Measurements from ENCODE around the gene SEPSECS. TPM values are rescaled to one million over a fixed set of nuclear protein-coding genes. Genes with fewer than 3 reads are reported as not detected.

Gene SEPSECS
- total and polyA plus RNA-seq, 2 donors (not counting 3 experiments of a cell fraction or from before 2014, with no cell fraction given), result 2.8 to 8.3 TPM

GRCh38 chr4:25090516-25090915, 69.7 kb downstream of the SEPSECS start:
- H3K4me3 ChIP-seq (replicated peaks in 1 of 3; ENCODE audit: insufficient read depth in 1 of 3, low read depth in 1 of 3, low read length in 3 of 3), result no peak overlapping the region
- intact Hi-C loops (cut with micrococcal nuclease) (no loop called here), dilution Hi-C loops (cut with MboI; ENCODE audit: extremely low pct_ligation_motif_present, low sequenced_read_pairs) (no loop called here)
- CTCF ChIA-PET, result no interaction called here
- no peaks in the 10 kb centered on the region for H3K4me1 ChIP-seq (ENCODE audit: control insufficient read depth, extremely low read depth, insufficient read depth, low read length)
- no peaks in the 10 kb centered on the region for H3K9me1 ChIP-seq (replicated peaks; ENCODE audit: control insufficient read depth, extremely low read depth, insufficient read depth, low read length)
- H3K27me3 ChIP-seq (ENCODE audit: control insufficient read depth in 2 of 2, insufficient read depth in 2 of 2, low read length in 2 of 2), result peaks cover 6 to 22% of the 10 kb centered on the region in 2 experiments
- H3K36me3 ChIP-seq (ENCODE audit: control insufficient read depth in 2 of 2, extremely low read depth in 1 of 2, insufficient read depth in 2 of 2, low read length in 2 of 2), result no peaks in the 10 kb centered on the region
- no peak for FAIRE-seq
- no peak overlapping the region for H2AFZ ChIP-seq (ENCODE audit: low read depth, low read length)
- TF ChIP-seq EZH2 (IDR thresholded peaks at IDR 0.05; ENCODE audit: borderline replicate concordance, low read depth, low read length, severe bottlenecking), result no peak
- H3K79me2 ChIP-seq (ENCODE audit: control insufficient read depth, insufficient read depth, low read length), result no peaks in the 10 kb centered on the region
- no peak for DNase-seq (ENCODE audit: low read depth, low spot score)
- no TSS peak for BruUV-seq (replicated peaks)
- no peak overlapping the region for H3K4me2 ChIP-seq (ENCODE audit: insufficient read depth, low read length)
- POLR2A ChIA-PET, result no interaction called here
- no peaks in the 10 kb centered on the region for H4K20me1 ChIP-seq (replicated peaks; ENCODE audit: control insufficient read depth, extremely low read depth, insufficient read depth, low read length)
- no peaks in the 10 kb centered on the region for H3K9me3 ChIP-seq (replicated peaks; ENCODE audit: control insufficient read depth, insufficient read depth, low read length)
- no peak overlapping the region for H3K27ac ChIP-seq (ENCODE audit: insufficient read depth, low read depth, low read length)
- no peak overlapping the region for H3K9ac ChIP-seq (replicated peaks; ENCODE audit: extremely low read depth, insufficient read depth, low read length)

GRCh38 chr4:25089051-25089763, 71.0 kb downstream of the SEPSECS start:
- FAIRE-seq (no peak), DNase-seq (ENCODE audit: low read depth, low spot score) (no peak)
- no peak overlapping the region for H3K4me3 ChIP-seq (replicated peaks in 1 of 3; ENCODE audit: insufficient read depth in 1 of 3, low read depth in 1 of 3, low read length in 3 of 3)
- H3K9me1 ChIP-seq (replicated peaks; ENCODE audit: control insufficient read depth, extremely low read depth, insufficient read depth, low read length), result no peaks in the 10 kb centered on the region
- H2AFZ ChIP-seq (ENCODE audit: low read depth, low read length), result no peak overlapping the region
- no peaks in the 10 kb centered on the region for H3K4me1 ChIP-seq (ENCODE audit: control insufficient read depth, extremely low read depth, insufficient read depth, low read length)
- no peaks in the 10 kb centered on the region for H3K9me3 ChIP-seq (replicated peaks; ENCODE audit: control insufficient read depth, insufficient read depth, low read length)
- H3K79me2 ChIP-seq (ENCODE audit: control insufficient read depth, insufficient read depth, low read length), result no peaks in the 10 kb centered on the region
- ChIA-PET POLR2A (no interaction called here), CTCF (no interaction called here)
- dilution Hi-C loops (cut with MboI; ENCODE audit: extremely low pct_ligation_motif_present, low sequenced_read_pairs) (no loop called here), intact Hi-C loops (cut with micrococcal nuclease) (no loop called here)
- peaks cover 6 to 22% of the 10 kb centered on the region in 2 experiments for H3K27me3 ChIP-seq (ENCODE audit: control insufficient read depth in 2 of 2, insufficient read depth in 2 of 2, low read length in 2 of 2)
- TF ChIP-seq JUN (IDR thresholded peaks at IDR 0.05; ENCODE audit: borderline replicate concordance, insufficient read depth, insufficient read length, low read depth) (no peak), FOS (IDR thresholded peaks at IDR 0.05; ENCODE audit: borderline replicate concordance, insufficient read depth, low read length) (no peak), POLR2A (IDR thresholded peaks at IDR 0.05; ENCODE audit: low read depth, low read length) (no peak), CTCF (IDR thresholded peaks at IDR 0.05; ENCODE audit: extremely low read depth in 1 of 2, insufficient read depth in 1 of 2, low read depth in 1 of 2, low read length in 2 of 2) (no peak), GATA2 (IDR thresholded peaks at IDR 0.05; ENCODE audit: insufficient read depth, insufficient read length, low read depth, low read length) (no peak), POLR2AphosphoS5 (IDR thresholded peaks at IDR 0.05; ENCODE audit: insufficient read depth, low read depth, low read length) (no peak), MYC (IDR thresholded peaks at IDR 0.05; ENCODE audit: low read depth, low read length) (no peak), MAX (IDR thresholded peaks at IDR 0.05; ENCODE audit: insufficient read depth, insufficient read length) (no peak), EZH2 (IDR thresholded peaks at IDR 0.05; ENCODE audit: borderline replicate concordance, low read depth, low read length, severe bottlenecking) (no peak)
- H3K36me3 ChIP-seq (ENCODE audit: control insufficient read depth in 2 of 2, extremely low read depth in 1 of 2, insufficient read depth in 2 of 2, low read length in 2 of 2), result no peaks in the 10 kb centered on the region
- H3K9ac ChIP-seq (replicated peaks; ENCODE audit: extremely low read depth, insufficient read depth, low read length), result no peak overlapping the region
- no peak overlapping the region for H3K27ac ChIP-seq (ENCODE audit: insufficient read depth, low read depth, low read length)
- BruUV-seq (replicated peaks), result no TSS peak
- no peak overlapping the region for H3K4me2 ChIP-seq (ENCODE audit: insufficient read depth, low read length)
- H4K20me1 ChIP-seq (replicated peaks; ENCODE audit: control insufficient read depth, extremely low read depth, insufficient read depth, low read length), result no peaks in the 10 kb centered on the region
